GM21786 (cell line): Measurements from ENCODE around the gene ANKRD13D.
"Not testable (repeated sequence)": the region's sequence is repeated elsewhere in the genome, so short reads cannot be mapped to it uniquely, and the experiment has no call there.

Source experiments
- ATAC-seq: cut with Tn5 transposase; IDR thresholded peaks from one replicate; pipeline ENCODE4 v1.9.1; 2021; ENCODE audit not compliant: unreplicated experiment

ANKRD13D gene

DNA sequence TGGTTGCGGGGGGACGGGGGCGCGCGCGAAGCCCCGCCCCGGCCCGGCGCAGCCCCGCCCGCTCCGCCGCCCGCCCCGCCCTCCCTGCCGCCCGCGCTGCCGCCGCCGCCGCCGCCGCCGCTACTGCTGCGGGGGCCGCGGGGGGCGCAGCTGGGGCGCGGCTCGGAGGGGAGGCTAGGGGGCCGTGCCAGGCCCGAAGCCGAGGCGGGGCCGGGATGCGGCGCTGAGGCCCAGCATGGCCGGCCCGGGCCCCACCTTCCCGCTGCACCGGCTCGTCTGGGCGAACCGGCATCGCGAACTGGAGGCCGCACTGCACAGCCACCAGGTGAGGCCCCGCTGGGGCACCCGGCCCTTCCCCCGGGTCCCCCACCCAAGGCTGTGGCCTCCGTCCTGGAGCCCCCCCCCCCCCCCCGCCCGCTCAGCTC, at the start of gene ANKRD13D:
ANKRD13D (plus strand) TSS at position 78 of the 425 bp plus-strand sequence; CDS start at position 236, 158 bp downstream.
- no peak for ATAC-seq

GRCh38 chr11:67239783-67240575, 49.1 kb upstream of the ANKRD13D start:
- peak; percentile 88 for ATAC-seq

DNA sequence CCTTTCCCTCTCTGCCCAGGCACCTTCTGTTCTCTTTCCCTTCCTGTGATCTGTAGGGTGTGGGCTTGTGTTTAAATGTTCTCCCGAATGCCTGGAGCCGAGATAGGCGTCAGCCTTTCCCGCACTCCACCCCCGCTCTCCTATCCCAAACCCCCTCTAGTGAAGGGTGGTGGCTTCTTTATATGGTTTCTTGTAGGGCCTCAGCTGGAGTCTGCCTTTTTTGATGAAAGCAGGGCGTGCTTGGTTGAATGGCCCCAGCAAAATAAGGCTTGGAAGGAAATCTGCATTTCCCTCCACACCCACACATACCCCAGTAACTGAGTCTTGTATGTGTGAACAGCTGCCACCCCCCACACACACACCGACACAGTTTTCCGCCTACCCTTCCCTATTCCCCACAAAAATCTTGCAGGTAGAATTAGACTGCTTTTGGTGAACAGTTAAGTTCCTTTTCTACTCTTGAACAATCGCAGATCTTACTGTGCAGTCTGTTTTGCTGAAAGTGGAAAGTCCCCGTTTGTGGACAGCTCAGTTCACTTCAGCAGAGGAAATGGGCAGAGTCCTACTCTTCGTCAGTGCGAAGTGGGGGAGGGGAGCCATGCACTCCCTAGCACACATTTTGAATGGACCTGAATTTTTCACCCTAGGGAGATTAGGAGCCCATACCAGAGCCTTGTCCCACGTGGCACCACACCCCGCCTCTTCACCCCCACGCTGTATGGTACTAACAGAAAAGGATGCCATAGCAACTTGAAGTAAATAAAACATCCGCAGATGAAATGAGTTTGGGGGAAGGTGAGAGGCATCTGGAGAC, 48.3 kb upstream of the ANKRD13D start:
- peak; percentile 26 for ATAC-seq

DNA sequence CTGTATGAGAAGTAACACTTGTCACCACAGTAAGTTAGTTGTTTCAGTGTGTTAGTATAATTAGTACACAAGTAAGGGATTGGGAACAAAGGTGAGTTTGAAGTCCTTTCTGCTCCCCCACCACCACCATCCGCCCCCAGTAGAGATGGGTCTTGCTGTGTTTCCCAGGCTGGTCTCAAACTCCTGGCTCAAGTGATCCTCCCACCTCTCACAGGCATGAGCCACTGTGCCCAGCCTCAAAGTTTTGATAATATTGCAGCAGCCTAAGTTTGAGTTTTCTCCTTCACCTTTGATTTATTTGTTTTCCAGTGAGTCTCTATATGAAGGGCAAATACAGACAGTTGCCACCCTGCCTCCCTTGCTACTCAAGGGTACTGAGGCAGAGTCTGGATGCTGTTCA, 46.6 kb upstream of the ANKRD13D start:
- ATAC-seq: no peak

- ATAC-seq: no peak
Observed at GRCh38 chr11:67243051-67243450, 46.1 kb upstream of the ANKRD13D start.

DNA sequence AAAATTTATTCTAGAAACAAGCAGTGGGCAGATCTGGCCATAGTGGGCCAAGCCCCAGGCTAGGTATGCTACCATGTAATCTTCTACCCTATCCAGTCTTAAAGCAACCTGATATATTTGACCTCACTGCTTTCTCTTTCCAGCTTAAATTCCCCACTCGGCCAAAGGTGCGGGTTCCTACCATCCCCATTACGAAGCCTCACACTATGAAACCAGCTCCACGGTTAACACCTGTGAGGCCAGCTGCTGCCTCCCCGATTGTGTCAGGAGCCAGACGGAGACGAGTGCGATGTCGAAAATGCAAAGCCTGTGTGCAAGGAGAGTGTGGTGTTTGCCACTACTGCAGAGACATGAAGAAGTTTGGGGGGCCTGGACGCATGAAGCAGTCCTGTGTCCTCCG, 44.1 kb upstream of the ANKRD13D start:
- ATAC-seq: no peak

DNA sequence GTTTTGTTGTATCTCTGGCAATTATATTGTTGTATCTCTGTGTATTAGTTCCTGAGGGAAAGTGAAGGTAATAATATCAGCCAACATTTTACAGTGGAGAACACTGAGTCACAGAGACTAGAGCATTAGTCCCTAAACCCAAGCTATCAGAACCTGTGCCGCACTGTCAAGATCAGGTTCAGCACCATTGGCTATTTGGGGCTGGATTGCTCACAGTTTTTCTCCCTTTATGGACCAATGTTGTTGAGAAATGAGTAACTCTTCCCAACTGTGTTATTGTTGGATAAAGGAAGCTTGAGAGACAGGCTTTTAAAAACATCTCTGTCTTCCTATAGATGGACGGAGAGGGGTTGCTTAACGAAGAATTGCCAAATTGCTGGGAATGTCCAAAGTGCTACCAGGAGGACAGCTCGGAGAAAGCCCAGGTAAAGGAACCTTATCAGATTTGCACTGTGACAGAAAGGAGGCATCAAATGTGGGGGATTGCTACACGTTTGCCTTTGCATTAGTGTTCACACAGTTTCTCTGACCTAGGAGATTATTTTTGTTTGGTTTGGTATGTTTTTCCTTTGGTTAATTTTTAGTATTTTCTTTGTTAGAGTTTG, 41.1 kb upstream of the ANKRD13D start:
- no peak for ATAC-seq

GRCh38 chr11:67248653-67249052, 40.5 kb upstream of the ANKRD13D start:
- ATAC-seq: no peak

GRCh38 chr11:67250059-67251043, 38.8 kb upstream of the ANKRD13D start:
- no peak for ATAC-seq

GRCh38 chr11:67251841-67252240, 37.3 kb upstream of the ANKRD13D start:
- ATAC-seq: no peak

GRCh38 chr11:67252831-67253239, 36.3 kb upstream of the ANKRD13D start:
- no peak for ATAC-seq

DNA sequence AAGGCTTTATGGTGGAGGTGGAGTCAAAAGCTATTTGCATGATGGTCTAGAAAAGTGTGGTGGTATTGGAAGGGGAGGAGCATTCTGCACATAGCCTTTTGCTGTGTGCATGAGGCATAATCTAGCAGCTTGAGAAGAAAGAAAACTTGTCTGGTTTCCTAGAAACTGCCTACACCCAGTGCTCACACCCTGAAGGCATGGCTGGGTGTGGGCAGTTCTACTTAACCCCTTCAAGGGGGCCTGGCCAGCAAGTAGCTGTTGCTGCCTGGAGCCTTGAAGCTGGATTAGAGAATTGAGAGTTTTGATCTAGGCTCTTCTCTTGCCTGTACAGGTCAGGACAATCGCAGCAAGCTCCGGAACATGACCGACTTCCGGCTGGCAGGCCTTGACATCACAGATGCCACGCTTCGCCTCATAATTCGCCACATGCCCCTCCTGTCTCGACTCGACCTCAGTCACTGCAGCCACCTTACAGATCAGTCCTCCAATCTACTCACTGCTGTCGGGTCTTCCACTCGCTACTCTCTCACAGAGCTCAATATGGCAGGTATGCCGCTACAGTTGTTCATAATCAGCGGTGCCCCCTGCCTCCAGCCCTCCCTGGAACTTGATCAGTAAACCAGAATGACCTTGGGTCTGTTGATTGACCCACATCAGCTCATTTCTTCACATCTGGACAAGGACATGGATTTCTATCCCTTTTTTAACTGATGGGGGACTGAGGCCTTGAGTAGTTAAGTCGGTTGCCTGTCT, 35.1 kb upstream of the ANKRD13D start:
- ATAC-seq: no peak

GRCh38 chr11:67254798-67255197, 34.3 kb upstream of the ANKRD13D start:
- no peak for ATAC-seq

DNA sequence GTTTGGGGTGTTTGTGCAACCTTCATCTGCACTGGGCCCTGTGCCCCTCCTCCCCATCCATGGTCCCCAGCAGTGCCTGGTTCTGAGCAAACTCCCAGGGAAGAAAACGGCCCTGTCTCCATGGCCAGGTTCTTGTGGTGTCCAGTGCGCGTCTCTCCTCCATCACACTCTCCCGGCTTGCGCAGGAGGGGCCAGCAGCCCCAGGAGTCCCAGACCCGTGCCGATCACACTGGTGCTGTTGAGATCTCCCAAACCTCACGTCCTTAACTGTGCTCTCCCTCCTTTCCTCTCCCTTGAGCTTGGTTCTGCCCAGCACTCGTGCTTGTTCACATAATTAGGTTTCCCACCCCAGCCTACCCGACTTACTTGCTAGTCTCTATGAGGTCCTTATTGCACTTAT, 33.8 kb upstream of the ANKRD13D start:
- no peak for ATAC-seq

DNA sequence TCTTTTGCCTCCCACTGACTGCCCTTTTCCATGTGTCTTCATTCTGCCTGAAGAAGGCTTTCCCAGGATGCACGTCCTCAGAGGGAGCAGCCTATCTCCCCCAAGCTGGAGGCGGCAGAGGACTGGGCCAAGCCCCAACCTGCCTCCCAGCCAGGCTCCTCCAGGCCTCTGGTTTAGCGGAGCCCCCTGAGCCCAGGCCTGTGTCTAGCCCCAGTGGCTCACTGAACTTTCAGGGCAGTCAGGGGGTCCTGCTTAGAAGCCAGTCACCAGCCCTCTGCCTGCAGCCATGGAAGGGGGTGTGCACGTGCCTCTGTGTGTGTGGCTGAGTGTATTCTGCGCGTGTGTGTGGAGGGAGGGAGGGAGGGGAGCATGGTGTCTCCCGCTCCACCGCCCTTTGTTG, 33.2 kb upstream of the ANKRD13D start:
- no peak for ATAC-seq

- no peak for ATAC-seq
Observed at GRCh38 chr11:67256477-67257135, 32.5 kb upstream of the ANKRD13D start.

DNA sequence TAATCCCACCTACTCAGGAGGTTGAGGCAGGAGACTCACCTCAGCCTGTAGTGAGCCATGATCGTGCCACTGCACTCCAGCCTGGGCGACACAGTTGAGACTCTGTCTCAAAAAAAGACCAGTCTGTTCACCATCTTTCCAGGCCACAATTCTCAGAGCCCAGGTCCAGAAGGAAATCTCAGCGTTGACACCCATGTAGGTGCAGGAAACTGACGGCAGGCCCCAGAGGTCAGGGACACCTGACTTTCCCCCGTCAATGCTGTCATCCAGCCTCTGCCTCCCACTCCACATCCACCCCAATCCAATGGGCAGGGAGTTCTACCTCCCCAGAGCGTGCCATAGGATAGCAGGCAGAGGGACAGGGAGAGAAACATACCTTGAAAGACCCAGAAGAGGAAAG, 28.7 kb upstream of the ANKRD13D start:
- ATAC-seq: no peak

- not testable (repeated sequence) for ATAC-seq
Observed at GRCh38 chr11:67260885-67261639, 28.0 kb upstream of the ANKRD13D start.

DNA sequence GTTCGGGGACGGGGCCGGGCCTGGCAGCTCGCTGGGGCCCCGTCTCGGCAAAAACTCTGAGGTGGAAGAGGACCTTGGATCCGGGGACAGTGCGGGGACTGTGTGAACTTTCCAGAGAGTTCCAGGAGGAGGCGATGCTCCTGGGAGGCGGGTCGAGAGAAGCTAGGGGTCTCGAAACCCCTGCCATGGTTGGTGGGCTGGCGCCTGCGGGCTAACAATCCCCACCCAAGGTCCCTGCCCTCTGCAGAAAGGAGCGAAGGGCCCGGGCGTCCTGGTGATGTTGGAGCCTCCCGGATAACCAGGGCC, 27.5 kb upstream of the ANKRD13D start:
- no peak for ATAC-seq
